KMS-11 (cell line): ENCODE results near the gene WNT9A.
"Not testable (repeated sequence)": the region's sequence is repeated elsewhere in the genome, so short reads cannot be mapped to it uniquely, and the experiment has no call there.

Experiments
- H2AFZ ChIP-seq: fragments of 200-600 bp; sonication (generic); 2 replicates; pipeline ENCODE4 v1.6.1; 2016; ENCODE audit warnings: antibody characterized with exemption, mixed run types, low read depth
- H3K27ac ChIP-seq: fragments of 200-600 bp; sonication (generic); 2 replicates; pipeline ENCODE4 v1.6.1; 2016; ENCODE audit warnings: mild to moderate bottlenecking, mixed run types
- H3K27me3 ChIP-seq: fragments of 200-600 bp; sonication (generic); 2 replicates; pipeline ENCODE4 v1.6.1; 2017; ENCODE audit warnings: mild to moderate bottlenecking, low read depth, mixed run types, moderate library complexity; ENCODE audit not compliant: insufficient read depth
- H3K36me3 ChIP-seq: fragments of 200-600 bp; sonication (generic); 2 replicates; pipeline ENCODE4 v1.6.1; 2017; ENCODE audit warnings: mild to moderate bottlenecking, mixed run types; ENCODE audit not compliant: insufficient read depth
- H3K4me1 ChIP-seq: fragments of 200-600 bp; sonication (generic); 2 replicates; pipeline ENCODE4 v1.6.1; 2016; ENCODE audit warnings: mild to moderate bottlenecking, low read depth, mixed run types; ENCODE audit not compliant: poor library complexity, severe bottlenecking
- H3K4me2 ChIP-seq: fragments of 200-600 bp; sonication (generic); 2 replicates; pipeline ENCODE4 v1.7.0; 2016; ENCODE audit warnings: mild to moderate bottlenecking, mixed run types
- H3K4me3 ChIP-seq: fragments of 200-600 bp; sonication (generic); IDR thresholded peaks from 2 replicates; pipeline ENCODE4 v1.6.1; 2017; ENCODE audit warnings: low read depth, low read length, mixed read lengths; ENCODE audit not compliant: insufficient read depth
- H3K79me2 ChIP-seq: fragments of 200-600 bp; sonication (generic); 2 replicates; pipeline ENCODE4 v1.6.1; 2016; ENCODE audit warnings: low read depth, mixed run types; ENCODE audit not compliant: insufficient read depth
- H3K9ac ChIP-seq: fragments of 200-600 bp; sonication (generic); 2 replicates; pipeline ENCODE4 v1.6.1; 2016; ENCODE audit warnings: mild to moderate bottlenecking, mixed run types
- H4K20me1 ChIP-seq: fragments of 200-600 bp; sonication (generic); 2 replicates; pipeline ENCODE4 v1.6.1; 2016; ENCODE audit warnings: mild to moderate bottlenecking, mixed run types; ENCODE audit not compliant: insufficient read depth
- TF ChIP-seq, protein P1 (sequence below): fragments of 200-600 bp; sonication (generic); conservative IDR thresholded peaks from 2 replicates; pipeline ENCODE4 v1.6.1; 2017; ENCODE audit warnings: low read depth, mild to moderate bottlenecking, antibody characterized with exemption, low read length, moderate library complexity, mixed read lengths

The WNT9A gene

DNA sequence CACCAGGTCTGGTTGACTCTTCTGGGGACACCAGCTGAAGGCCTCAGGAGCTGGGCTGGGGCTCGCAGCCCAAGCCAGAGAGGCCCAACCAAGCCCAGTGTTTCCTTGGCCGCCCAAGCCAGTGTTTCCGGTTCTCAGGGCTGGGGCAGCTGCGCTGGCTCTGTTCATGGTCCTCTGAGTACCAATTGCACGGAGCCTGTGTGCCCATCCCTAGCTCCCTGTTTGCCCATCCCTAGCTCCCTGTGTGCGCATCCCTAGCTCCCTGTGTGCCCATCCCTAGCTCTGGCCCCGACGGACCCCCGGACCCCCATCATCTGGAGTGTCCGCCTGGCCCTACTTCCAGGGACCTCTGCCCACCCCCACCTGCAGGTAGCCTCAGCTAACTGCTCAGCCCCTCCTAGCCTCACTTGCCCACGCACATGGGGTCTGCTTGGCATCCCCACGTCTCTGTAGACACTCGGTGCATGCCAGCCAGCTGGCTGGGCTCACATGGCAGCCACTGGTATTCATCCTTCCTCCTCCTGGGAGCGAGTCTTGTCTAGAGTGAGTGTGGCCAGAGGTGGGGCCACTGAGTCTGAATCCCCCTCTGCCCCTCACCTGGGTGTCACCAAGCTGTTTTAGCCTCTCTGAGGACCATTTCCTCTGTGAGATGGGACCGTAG lies 64.0 kb downstream of the WNT9A start:
- Histone ChIP-seq H3K9ac (no peak overlapping the region), H3K36me3 (no peaks in the 10 kb centered on the region), H3K4me2 (no peak overlapping the region), H4K20me1 (no peaks in the 10 kb centered on the region), H3K27ac (no peak overlapping the region), H3K4me1 (no peaks in the 10 kb centered on the region), H3K27me3 (no peaks in the 10 kb centered on the region), H2AFZ (no peak overlapping the region), H3K79me2 (no peaks in the 10 kb centered on the region), H3K4me3 (no peak overlapping the region)
- TF ChIP-seq, protein P1, sequence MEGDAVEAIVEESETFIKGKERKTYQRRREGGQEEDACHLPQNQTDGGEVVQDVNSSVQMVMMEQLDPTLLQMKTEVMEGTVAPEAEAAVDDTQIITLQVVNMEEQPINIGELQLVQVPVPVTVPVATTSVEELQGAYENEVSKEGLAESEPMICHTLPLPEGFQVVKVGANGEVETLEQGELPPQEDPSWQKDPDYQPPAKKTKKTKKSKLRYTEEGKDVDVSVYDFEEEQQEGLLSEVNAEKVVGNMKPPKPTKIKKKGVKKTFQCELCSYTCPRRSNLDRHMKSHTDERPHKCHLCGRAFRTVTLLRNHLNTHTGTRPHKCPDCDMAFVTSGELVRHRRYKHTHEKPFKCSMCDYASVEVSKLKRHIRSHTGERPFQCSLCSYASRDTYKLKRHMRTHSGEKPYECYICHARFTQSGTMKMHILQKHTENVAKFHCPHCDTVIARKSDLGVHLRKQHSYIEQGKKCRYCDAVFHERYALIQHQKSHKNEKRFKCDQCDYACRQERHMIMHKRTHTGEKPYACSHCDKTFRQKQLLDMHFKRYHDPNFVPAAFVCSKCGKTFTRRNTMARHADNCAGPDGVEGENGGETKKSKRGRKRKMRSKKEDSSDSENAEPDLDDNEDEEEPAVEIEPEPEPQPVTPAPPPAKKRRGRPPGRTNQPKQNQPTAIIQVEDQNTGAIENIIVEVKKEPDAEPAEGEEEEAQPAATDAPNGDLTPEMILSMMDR = no peak

DNA sequence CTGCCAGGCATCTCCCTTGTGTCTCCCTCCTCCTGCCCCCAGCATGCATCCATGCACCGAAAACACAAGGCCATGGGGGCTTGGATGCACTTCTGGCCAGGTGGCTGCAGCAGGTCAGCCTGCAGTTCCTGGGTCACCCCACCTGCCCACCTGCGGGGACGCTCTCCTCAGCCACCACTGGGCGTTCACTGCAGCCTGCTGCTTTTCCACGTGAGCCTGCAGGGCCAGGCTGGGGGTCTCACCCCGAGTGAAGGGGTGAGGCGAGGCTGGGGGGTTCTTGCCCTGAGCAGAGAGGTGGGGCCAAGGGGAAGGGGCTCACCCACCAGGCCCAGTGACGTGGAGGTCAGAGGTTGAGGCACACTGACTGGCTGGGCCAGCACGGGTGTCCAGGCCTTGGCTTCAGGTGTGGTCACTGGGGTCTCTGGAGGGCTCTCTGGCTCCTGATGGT lies 64.6 kb downstream of the WNT9A start:
- Histone ChIP-seq H3K27ac (no peak overlapping the region), H3K79me2 (no peaks in the 10 kb centered on the region), H3K4me1 (no peaks in the 10 kb centered on the region), H3K36me3 (no peaks in the 10 kb centered on the region), H2AFZ (no peak overlapping the region), H3K4me2 (no peak overlapping the region), H3K4me3 (no peak overlapping the region), H3K9ac (no peak overlapping the region), H3K27me3 (no peaks in the 10 kb centered on the region), H4K20me1 (no peaks in the 10 kb centered on the region)
- TF ChIP-seq, protein P1 = no peak

DNA sequence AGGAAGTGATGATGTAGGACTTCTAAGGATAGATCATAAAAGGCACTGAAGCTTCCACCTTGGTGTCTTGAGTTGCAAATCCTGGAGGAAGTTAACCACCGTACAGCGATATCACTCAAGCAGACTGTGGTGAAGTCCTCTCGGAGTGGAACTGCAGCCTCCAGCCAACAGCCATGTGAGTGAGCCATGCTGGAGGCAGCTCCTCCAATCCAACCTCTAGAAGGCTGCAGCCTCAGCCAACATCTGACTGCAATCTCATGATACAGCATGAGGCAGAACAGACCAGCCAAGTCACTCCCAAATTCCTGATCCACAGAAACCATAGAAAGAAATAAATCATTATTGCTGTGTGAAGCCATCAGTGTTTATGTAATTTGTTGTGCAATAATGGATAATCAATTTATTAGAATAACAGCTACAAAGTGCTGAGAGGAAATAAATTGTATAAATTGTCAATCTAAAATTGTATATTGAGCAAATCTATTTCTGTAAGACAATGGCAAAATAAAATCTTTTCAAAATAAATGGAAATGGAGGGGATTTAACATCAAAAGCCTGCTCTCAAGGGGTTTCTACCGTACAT lies 67.3 kb downstream of the WNT9A start:
- H3K9ac ChIP-seq = no peak overlapping the region
- TF ChIP-seq, protein P1 = no peak
- no peaks in the 10 kb centered on the region for H3K27me3 ChIP-seq
- no peak overlapping the region for H2AFZ ChIP-seq
- H3K4me2 ChIP-seq = no peak overlapping the region
- H3K4me3 ChIP-seq = no peak overlapping the region
- no peaks in the 10 kb centered on the region for H4K20me1 ChIP-seq
- H3K79me2 ChIP-seq = no peaks in the 10 kb centered on the region
- no peaks in the 10 kb centered on the region for H3K36me3 ChIP-seq
- no peaks in the 10 kb centered on the region for H3K4me1 ChIP-seq
- H3K27ac ChIP-seq = no peak overlapping the region

DNA sequence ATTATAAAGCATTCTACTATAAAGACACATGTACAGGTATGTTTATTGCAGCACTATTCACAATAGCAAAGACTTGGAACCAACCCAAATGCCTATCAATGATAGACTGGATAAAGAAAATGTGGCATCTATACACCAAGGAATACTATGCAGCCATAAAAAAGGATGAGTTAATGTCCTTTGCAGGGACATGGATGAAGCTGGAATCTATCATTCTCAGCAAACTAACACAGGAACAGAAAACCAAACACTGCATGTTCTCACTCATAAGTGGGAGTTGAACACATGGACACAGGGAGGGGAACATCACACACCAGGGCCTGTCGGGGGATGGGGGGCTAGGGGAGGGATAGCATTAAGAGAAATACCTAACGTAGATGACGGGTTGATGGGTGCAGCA lies 69.9 kb downstream of the WNT9A start:
- H4K20me1 ChIP-seq, H3K79me2 ChIP-seq, H3K9ac ChIP-seq, H3K4me3 ChIP-seq, H3K4me2 ChIP-seq, H3K4me1 ChIP-seq, H3K27ac ChIP-seq, H3K27me3 ChIP-seq, H3K36me3 ChIP-seq, H2AFZ ChIP-seq: not testable (repeated sequence)

DNA sequence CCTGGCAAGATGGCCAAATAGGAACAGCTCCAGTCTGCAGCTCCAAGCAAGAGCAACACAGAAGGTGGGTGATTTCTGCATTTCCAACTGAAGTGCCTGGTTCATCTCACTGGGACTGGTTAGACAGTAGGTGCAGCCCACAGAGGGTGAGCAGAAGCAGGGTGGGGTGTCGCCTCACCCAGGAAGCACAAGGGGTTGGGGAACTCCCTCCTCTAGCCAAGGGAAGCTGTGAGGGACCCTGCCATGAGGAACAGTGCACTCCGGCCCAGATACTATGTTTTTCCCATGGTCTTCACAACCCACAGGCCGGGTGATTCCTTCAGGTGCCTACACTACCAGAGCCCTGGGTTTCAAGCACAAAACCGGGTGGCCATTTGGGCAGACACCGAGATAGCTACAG lies 75.8 kb downstream of the WNT9A start:
- H3K79me2 ChIP-seq, H3K4me2 ChIP-seq, H2AFZ ChIP-seq, H3K4me3 ChIP-seq, H4K20me1 ChIP-seq, H3K9ac ChIP-seq, H3K27ac ChIP-seq, H3K27me3 ChIP-seq, H3K4me1 ChIP-seq, H3K36me3 ChIP-seq: not testable (repeated sequence)
